H1 (cell line): ENCODE results near the gene TDRD15. TPM values are rescaled to one million over a fixed set of nuclear protein-coding genes. Genes with fewer than 3 reads are reported as not detected.

Source experiments
- CTCF ChIA-PET: fragments of 300-600 bp; sonication (Branson Sonifier 250); formaldehyde crosslinking; loops from one replicate; lab custom pipeline; 2021; ENCODE audit not compliant: partially characterized antibody; lab: Charles Lee
- POLR2A ChIA-PET: fragments of 300-600 bp; sonication (Branson Sonifier 250); formaldehyde crosslinking; loops from one replicate; lab custom pipeline; 2021; ENCODE audit warnings: inconsistent platforms; ENCODE audit not compliant: partially characterized antibody; lab: Charles Lee
- DNase-seq, 2 experiments: peaks; one replicate each; pipeline versions ENCODE4 v3.0.0 to v3.0.0-alpha.2; 2010 to 2022; ENCODE audit warnings: low spot score in 2 of 2, low read depth in 1 of 2, mixed read lengths in 1 of 2
- FAIRE-seq: peaks from 2 replicates; lab custom pipeline; 2011; peaks lifted over from hg19 to GRCh38; lab: Jason Lieb, UNC
- H2AFZ ChIP-seq: 2 replicates; pipeline ENCODE4 v1.8.1; 2012; ENCODE audit warnings: low read length, inconsistent platforms
- H2AK5ac ChIP-seq: 2 replicates; pipeline ENCODE4 v1.6.1; 2013; ENCODE audit warnings: low read depth, low read length
- H2BK120ac ChIP-seq: replicated peaks from 2 replicates; pipeline ENCODE3; 2013; ENCODE audit warnings: low read depth, low read length, inconsistent platforms
- H2BK12ac ChIP-seq: 2 replicates; pipeline ENCODE4 v1.6.1; 2013; ENCODE audit warnings: low read depth, low read length
- H2BK15ac ChIP-seq: 2 replicates; pipeline ENCODE4 v1.6.1; 2013; ENCODE audit warnings: low read length
- H2BK20ac ChIP-seq: 2 replicates; pipeline ENCODE4 v1.6.1; 2013; ENCODE audit warnings: low read length
- H2BK5ac ChIP-seq: 2 replicates; pipeline ENCODE4 v1.6.1; 2013; ENCODE audit warnings: low read depth, low read length
- H3K14ac ChIP-seq: 2 replicates; pipeline ENCODE4 v1.6.1; 2013; ENCODE audit warnings: inconsistent platforms; ENCODE audit not compliant: insufficient read length
- H3K18ac ChIP-seq: 2 replicates; pipeline ENCODE4 v1.6.1; 2013; ENCODE audit warnings: low read length; ENCODE audit errors: extremely low read depth
- H3K23ac ChIP-seq: 2 replicates; pipeline ENCODE4 v1.6.1; 2013; ENCODE audit warnings: inconsistent platforms; ENCODE audit not compliant: insufficient read length
- H3K23me2 ChIP-seq: 2 replicates; pipeline ENCODE4 v1.6.1; 2013; ENCODE audit warnings: low read depth, low read length
- H3K27ac ChIP-seq: 2 replicates; pipeline ENCODE4 v1.6.1; 2011; ENCODE audit warnings: low read depth, low read length, inconsistent platforms
- H3K27me3 ChIP-seq, 4 experiments: replicated peaks in 1 of 4; 1 replicate in 1 of 4; 2 replicates in 3 of 4; pipeline versions ENCODE4 v1.6.1 to v1.8.1; 2011 to 2013; ENCODE audit warnings: low read length in 3 of 4, mild to moderate bottlenecking in 3 of 4, inconsistent platforms in 2 of 4, mixed read lengths in 2 of 4, moderate library complexity in 1 of 4; ENCODE audit not compliant: control insufficient read depth in 3 of 4, insufficient read depth in 3 of 4; ENCODE audit errors: extremely low read depth in 1 of 4
- H3K36me3 ChIP-seq, 4 experiments: 2 replicates each; pipeline versions ENCODE4 v1.6.1 to v1.8.1; 2011 to 2013; ENCODE audit warnings: mild to moderate bottlenecking in 4 of 4, low read length in 3 of 4, moderate library complexity in 2 of 4, control low read depth in 1 of 4, inconsistent platforms in 1 of 4; ENCODE audit not compliant: insufficient read depth in 4 of 4, control insufficient read depth in 2 of 4
- H3K4ac ChIP-seq: replicated peaks from 2 replicates; pipeline ENCODE3; 2013; ENCODE audit warnings: low read length, low read depth, mixed read lengths, inconsistent platforms; ENCODE audit not compliant: insufficient read length
- H3K4me1 ChIP-seq, 4 experiments: replicated peaks in 1 of 4; 1 replicate in 1 of 4; 2 replicates in 3 of 4; pipeline versions ENCODE4 v1.6.1 to v1.8.1; 2011 to 2013; ENCODE audit warnings: low read length in 3 of 4, inconsistent platforms in 2 of 4, mixed read lengths in 1 of 4; ENCODE audit not compliant: insufficient read depth in 4 of 4, control insufficient read depth in 3 of 4
- H3K4me2 ChIP-seq, 2 experiments: 2 replicates each; pipeline versions ENCODE4 v1.6.1 to v1.8.1; 2011 to 2013; ENCODE audit warnings: low read depth in 2 of 2, low read length in 2 of 2, control low read depth in 1 of 2, inconsistent platforms in 1 of 2, mild to moderate bottlenecking in 1 of 2; ENCODE audit not compliant: insufficient read depth in 1 of 2
- H3K4me3 ChIP-seq, 4 experiments: fragments of 200-600, 300-600 bp in 1 of 4; sonication (generic), shearing (Covaris generic), sonication (Bioruptor Twin) in 1 of 4; 2 replicates each; pipeline versions ENCODE4 v1.5.1 to v1.8.1; 2011 to 2016; ENCODE audit warnings: low read length in 4 of 4, low read depth in 3 of 4, control low read depth in 2 of 4, inconsistent platforms in 2 of 4, mild to moderate bottlenecking in 2 of 4, mixed read lengths in 1 of 4, moderate library complexity in 1 of 4; ENCODE audit not compliant: insufficient read depth in 2 of 4; ENCODE audit errors: extremely low read depth in 1 of 4
- H3K56ac ChIP-seq: replicated peaks from 2 replicates; pipeline ENCODE3; 2013; ENCODE audit warnings: low read depth, mild to moderate bottlenecking, mixed read lengths, low read length, inconsistent platforms; ENCODE audit not compliant: insufficient read length
- H3K79me1 ChIP-seq: 2 replicates; pipeline ENCODE4 v1.6.1; 2013; ENCODE audit warnings: low read depth, low read length, control low read depth
- H3K79me2 ChIP-seq, 2 experiments: 2 replicates each; pipeline versions ENCODE4 v1.6.1 to v1.8.1; 2012 to 2013; ENCODE audit warnings: low read length in 2 of 2, mild to moderate bottlenecking in 2 of 2, inconsistent platforms in 1 of 2; ENCODE audit not compliant: insufficient read depth in 2 of 2, control insufficient read depth in 1 of 2
- H3K9ac ChIP-seq, 4 experiments: replicated peaks in 1 of 4; 1 replicate in 1 of 4; 2 replicates in 3 of 4; pipeline versions ENCODE4 v1.6.1 to v1.8.1; 2011 to 2013; ENCODE audit warnings: low read depth in 3 of 4, low read length in 3 of 4, control low read depth in 2 of 4, mild to moderate bottlenecking in 2 of 4, moderate library complexity in 2 of 4, inconsistent platforms in 1 of 4; ENCODE audit errors: extremely low read depth in 1 of 4
- H3K9me3 ChIP-seq, 2 experiments: 2 replicates each; pipeline versions ENCODE4 v1.6.1 to v1.8.1; 2012 to 2013; ENCODE audit warnings: mild to moderate bottlenecking in 2 of 2, moderate library complexity in 2 of 2, control low read depth in 1 of 2, inconsistent platforms in 1 of 2, low read depth in 1 of 2, low read length in 1 of 2, mixed read lengths in 1 of 2; ENCODE audit not compliant: insufficient read depth in 2 of 2
- H4K20me1 ChIP-seq, 2 experiments: replicated peaks in 1 of 2; 2 replicates each; pipeline versions ENCODE3 to v1.8.1; 2011 to 2013; ENCODE audit warnings: inconsistent platforms in 2 of 2, low read length in 2 of 2, mild to moderate bottlenecking in 1 of 2; ENCODE audit not compliant: insufficient read depth in 2 of 2, control insufficient read depth in 1 of 2
- H4K5ac ChIP-seq: 2 replicates; pipeline ENCODE4 v1.6.1; 2013; ENCODE audit warnings: low read length, low read depth, mixed read lengths, inconsistent platforms; ENCODE audit not compliant: insufficient read length
- H4K8ac ChIP-seq: 2 replicates; pipeline ENCODE4 v1.8.0; 2013; ENCODE audit warnings: mild to moderate bottlenecking, moderate library complexity, low read length, inconsistent platforms; ENCODE audit not compliant: insufficient read depth; ENCODE audit errors: extremely low read depth
- H4K91ac ChIP-seq: replicated peaks from 2 replicates; pipeline ENCODE3; 2013; ENCODE audit warnings: low read length, mixed read lengths, inconsistent platforms; ENCODE audit not compliant: insufficient read length
- ATF2 ChIP-seq: IDR thresholded peaks from 2 replicates; pipeline ENCODE4 v1.6.1; 2012; ENCODE audit warnings: low read length, inconsistent platforms
- CBX5 ChIP-seq: fragments of 300-800, 300-1000 bp; sonication (generic); IDR thresholded peaks from 2 replicates; pipeline ENCODE4 v1.7.1; 2016; ENCODE audit warnings: antibody characterized with exemption, low read length, low read depth
- CHD1 ChIP-seq: IDR thresholded peaks from 2 replicates; pipeline ENCODE4 v1.6.1; 2012; ENCODE audit warnings: low read depth, low read length, improper control_type of control experiment
- CHD2 ChIP-seq: IDR thresholded peaks from 2 replicates; pipeline ENCODE4 v1.6.1; 2012; ENCODE audit warnings: low read length, improper control_type of control experiment
- CTBP2 ChIP-seq: IDR thresholded peaks from 2 replicates; pipeline ENCODE4 v1.7.0; 2011; ENCODE audit warnings: borderline replicate concordance, mild to moderate bottlenecking, moderate library complexity, mixed read lengths, low read length; ENCODE audit not compliant: insufficient read depth, insufficient read length
- HDAC6 ChIP-seq: IDR thresholded peaks from one replicate; pipeline ENCODE4 v1.7.1; 2012; ENCODE audit warnings: low read depth, mild to moderate bottlenecking, inconsistent platforms, low read length, moderate library complexity
- KDM4A ChIP-seq: IDR thresholded peaks from one replicate; pipeline ENCODE4 v1.7.1; 2012; ENCODE audit warnings: low read depth, mild to moderate bottlenecking, moderate library complexity, low read length, inconsistent platforms; ENCODE audit not compliant: severe bottlenecking
- MAX ChIP-seq: IDR thresholded peaks from 2 replicates; pipeline ENCODE4 v1.6.1; 2012; ENCODE audit warnings: inconsistent platforms
- NANOG ChIP-seq: IDR thresholded peaks from 2 replicates; pipeline ENCODE4 v1.6.1; 2011; ENCODE audit warnings: low read length, low read depth, mild to moderate bottlenecking, inconsistent platforms; ENCODE audit not compliant: insufficient read depth, poor library complexity, severe bottlenecking
- POLR2A ChIP-seq, 2 experiments: IDR thresholded peaks; 1 replicate in 1 of 2; 2 replicates in 1 of 2; pipeline ENCODE4 v1.6.1; 2011; ENCODE audit warnings: low read depth in 2 of 2, low read length in 2 of 2, mild to moderate bottlenecking in 2 of 2; ENCODE audit errors: control extremely low read depth in 1 of 2
- RXRA ChIP-seq: IDR thresholded peaks from 2 replicates; pipeline ENCODE4 v1.6.1; 2011; ENCODE audit warnings: low read depth, mild to moderate bottlenecking, low read length, moderate library complexity; ENCODE audit not compliant: insufficient read depth
- TBP ChIP-seq: IDR thresholded peaks from 2 replicates; pipeline ENCODE4 v1.6.1; 2011; ENCODE audit warnings: low read depth, low read length, improper control_type of control experiment
- TEAD4 ChIP-seq: IDR thresholded peaks from 2 replicates; pipeline ENCODE4 v1.6.1; 2012; ENCODE audit warnings: low read depth, low read length, inconsistent platforms, mixed read lengths
- WGBS, 2 experiments: shearing (Covaris generic) in 1 of 2; methylation state at CpG; one replicate each; pipeline versions ENCODE4 v1.1.6 to v1.1.7; 2013 to 2015; ENCODE audit warnings: low lambda C conversion rate in 2 of 2, mixed read lengths in 2 of 2, inconsistent platforms in 1 of 2, low coverage in 1 of 2, missing lambda C conversion rate in 1 of 2; ENCODE audit not compliant: insufficient replicate concordance in 2 of 2, insufficient coverage in 1 of 2, insufficient read length in 1 of 2; ENCODE audit errors: extremely low coverage in 1 of 2, missing lambda C conversion rate in 1 of 2; 5-methylcytosine and 5-hydroxymethylcytosine counted together
- polyA plus RNA-seq, 7 experiments: library from polyadenylated mRNA; depleted of rRNA in 3 of 7; stranded (reverse) in 5 of 7; unstranded in 2 of 7; fragments of >200 nt in 5 of 7; fragments of 200-250 nt in 2 of 7; gene quantifications; 1 replicate in 5 of 7; 2 replicates in 1 of 7; 4 replicates in 1 of 7; pipeline versions ENCODE4 v1.2.1 to v1.2.3, GENCODE V29; 2011 to 2013; ENCODE audit warnings: missing spikeins in 2 of 7, mixed read lengths in 2 of 7
- total RNA-seq: library from RNA; stranded (reverse); fragmentation: NEBNext Ultra II Directional; extraction: Animal tissue kit (Norgen Biotek cat#: 25700); gene quantifications from 2 replicates; pipeline ENCODE4 v1.2.1, GENCODE V29; 2021

TDRD15 gene
- total and polyA plus RNA-seq, 2 of the 8 experiments (the other 6 are each of a cell fraction or from before 2014, with no cell fraction given) = not detected

- Histone ChIP-seq H3K27me3 (no peaks in the 10 kb centered on the region), H2AFZ (no peak overlapping the region), H2AK5ac (no peak overlapping the region), H3K4ac (no peak overlapping the region), H3K9ac (no peak overlapping the region), H3K9me3 (no peaks in the 10 kb centered on the region), H3K4me3 (no peak overlapping the region), H3K18ac (no peak overlapping the region), H4K8ac (no peak overlapping the region), H2BK20ac (no peak overlapping the region)
- POLR2A ChIA-PET = no interaction called here
- TF ChIP-seq NANOG (no peak), KDM4A (no peak), CBX5 (no peak), TBP (no peak), HDAC6 (no peak), CHD1 (no peak), CHD2 (no peak), ATF2 (no peak), CTBP2 (no peak), MAX (no peak), TEAD4 (no peak), POLR2A (IDR thresholded peaks at IDR 0.05; ENCODE audit: control extremely low read depth in 1 of 2, low read depth in 2 of 2, low read length in 2 of 2) (no peak), RXRA (no peak)
- TF ChIP-seq, all 59 proteins: peak for 0
- Histone ChIP-seq H3K4me2 (no peak overlapping the region), H3K23me2 (no peaks in the 10 kb centered on the region), H2BK12ac (no peak overlapping the region), H2BK15ac (0 out of 2 replicates have a peak overlapping the region, but pooled peaks have one; percentile 29), H2BK5ac (no peak overlapping the region), H4K5ac (no peak overlapping the region), H3K14ac (no peak overlapping the region), H3K36me3 (no peaks in the 10 kb centered on the region), H3K4me1 (peaks cover 0 to 8% (median 1%) of the 10 kb centered on the region in 4 experiments; a peak in 3 of 7 replicates), H4K20me1 (no peaks in the 10 kb centered on the region), H2BK120ac (no peak overlapping the region), H3K56ac (no peak overlapping the region), H3K27ac (no peak overlapping the region), H3K79me1 (no peaks in the 10 kb centered on the region), H4K91ac (no peak overlapping the region), H3K23ac (no peak overlapping the region), H3K79me2 (no peaks in the 10 kb centered on the region)
- DNase-seq (no peak), FAIRE-seq (no peak)
- WGBS, 2 experiments = 96% methylated on average over 6 of the region's 6 CpGs; no CpG with 5 or more reads in 1 of the 2 experiments
- CTCF ChIA-PET = interaction anchor here (1.5 to 3.7 kb wide), 2 partner anchors 20 to 206 kb away, joined by 3 to 16 read pairs; no protein-coding TSS in a partner anchor
Measured at GRCh38 chr2:21097331-21097730, 26.4 kb upstream of the TDRD15 start.
